HG02759 (cell line): ENCODE measurements around the gene SARS1.

Source experiments
- ATAC-seq: cut with Tn5 transposase; IDR thresholded peaks from one replicate; pipeline ENCODE4 v1.9.1; 2021; ENCODE audit warnings: mild to moderate bottlenecking, moderate library complexity; ENCODE audit not compliant: unreplicated experiment

The SARS1 gene

DNA sequence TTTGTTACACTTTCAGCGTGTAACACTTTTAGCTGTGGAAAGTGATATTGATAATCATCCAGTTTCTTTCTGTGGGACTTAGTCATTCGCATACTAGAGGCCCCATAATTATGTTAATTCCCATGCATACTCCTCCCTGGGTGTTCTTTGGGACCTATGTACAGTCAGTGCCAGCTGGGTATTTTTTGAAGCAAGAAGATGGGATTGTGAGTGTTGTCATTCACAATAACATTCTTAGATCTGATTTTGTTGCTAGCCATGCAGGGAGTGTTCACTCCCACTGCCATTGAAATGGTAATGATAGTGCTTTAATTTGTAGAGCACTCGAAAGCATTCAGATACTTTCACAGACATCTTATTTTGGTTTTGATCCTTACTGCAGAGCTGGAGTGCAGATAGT, 11.6 kb downstream of the SARS1 start:
- no peak for ATAC-seq

DNA sequence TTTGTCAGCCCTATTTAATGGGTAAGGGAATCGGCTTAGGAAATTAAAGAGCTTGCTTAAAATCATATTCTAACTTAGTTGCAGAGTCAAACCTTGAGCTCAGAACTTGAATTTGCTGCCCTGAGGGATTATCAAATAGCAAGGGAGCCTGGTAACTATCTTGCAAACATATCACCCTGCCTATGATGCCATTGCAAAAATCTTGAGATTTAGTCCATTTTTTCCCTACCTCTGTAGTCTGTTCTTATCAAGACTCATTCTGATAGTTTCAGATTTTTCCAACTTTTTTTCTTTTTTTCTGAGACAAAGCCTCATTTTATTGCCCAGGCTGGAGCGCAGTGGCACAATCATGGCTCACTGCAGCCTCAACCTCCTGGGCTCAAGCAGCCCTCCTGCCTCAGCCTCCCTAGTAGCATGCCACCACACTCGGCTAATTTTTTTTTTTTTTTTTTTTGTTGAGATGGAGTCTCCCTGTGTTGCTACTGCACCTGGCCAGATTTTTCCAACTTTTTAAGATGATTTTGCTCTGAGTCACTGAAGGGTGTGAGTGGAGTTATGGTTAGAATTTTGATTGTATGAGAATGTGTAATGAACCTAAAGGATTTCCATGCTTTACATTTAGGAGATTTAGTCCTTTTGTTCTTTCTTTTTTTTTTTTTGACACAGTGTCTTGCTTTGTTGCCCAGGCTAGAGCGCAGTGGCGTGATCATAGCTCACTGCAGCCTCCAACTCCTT, 12.2 kb downstream of the SARS1 start:
- no peak for ATAC-seq

DNA sequence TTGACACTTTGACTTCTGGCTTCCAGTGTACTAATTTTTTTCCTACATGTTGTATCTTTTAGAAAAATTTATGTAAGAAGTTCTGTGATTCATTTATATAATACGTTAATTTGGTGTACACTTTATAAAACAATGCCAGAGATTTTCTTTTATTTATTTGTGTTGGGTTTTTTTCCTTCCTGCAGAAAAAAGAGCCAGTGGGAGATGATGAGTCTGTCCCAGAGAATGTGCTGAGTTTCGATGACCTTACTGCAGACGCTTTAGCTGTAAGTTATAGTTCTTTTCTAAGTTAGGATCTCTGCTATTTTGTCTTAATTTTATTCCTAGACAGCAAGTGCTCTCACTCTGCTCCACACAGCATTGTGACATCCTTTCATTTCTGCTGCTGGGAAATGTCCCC, 14.4 kb downstream of the SARS1 start:
- ATAC-seq: no peak

DNA sequence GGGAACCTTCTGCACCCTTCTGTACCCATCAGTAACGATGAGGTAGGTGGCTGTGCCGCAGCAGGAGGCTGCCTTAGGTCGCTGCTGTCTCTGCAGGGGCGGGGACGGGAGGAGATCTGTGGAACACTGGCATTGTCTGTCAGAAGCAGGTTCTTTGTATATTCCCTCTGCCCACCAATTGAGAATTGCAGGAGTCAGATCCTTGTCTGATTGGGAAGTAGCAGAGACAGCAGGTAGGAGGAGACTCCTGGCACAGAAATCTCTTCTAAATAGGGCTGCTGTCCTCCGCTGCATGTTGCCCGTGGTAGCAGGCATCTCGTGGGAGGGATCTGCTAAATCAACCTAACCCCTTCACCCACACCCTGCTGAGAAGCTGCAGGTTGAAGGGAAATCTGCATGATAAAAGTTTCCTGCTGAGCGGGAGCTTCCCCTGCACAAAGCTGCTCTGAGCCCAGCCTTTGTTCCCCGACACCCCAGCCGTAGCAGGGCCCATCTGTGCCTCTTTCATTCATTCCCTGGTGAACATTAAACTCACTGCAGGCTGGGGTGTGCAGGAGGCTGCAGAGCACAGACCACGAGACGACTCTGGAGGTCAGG, 15.9 kb downstream of the SARS1 start:
- no peak for ATAC-seq

DNA sequence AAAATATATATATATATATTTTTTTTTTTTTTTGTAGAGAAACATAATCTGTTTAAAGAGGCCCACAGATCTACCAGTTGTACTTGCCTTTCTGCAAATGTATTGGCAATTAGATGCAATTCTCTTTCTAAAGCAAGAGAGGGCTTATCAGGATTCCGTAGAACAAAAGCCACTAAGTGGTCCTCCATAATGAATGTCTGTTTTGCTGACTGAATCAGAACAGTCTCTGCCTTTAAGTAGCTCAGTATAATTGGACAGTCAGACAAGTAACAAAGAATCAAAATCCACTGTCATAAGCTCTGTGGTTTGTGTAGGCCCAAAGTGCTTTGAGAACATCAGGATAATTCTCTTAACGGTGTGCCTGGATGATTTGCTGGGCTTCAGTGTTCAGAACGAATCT, 17.3 kb downstream of the SARS1 start:
- no peak for ATAC-seq

DNA sequence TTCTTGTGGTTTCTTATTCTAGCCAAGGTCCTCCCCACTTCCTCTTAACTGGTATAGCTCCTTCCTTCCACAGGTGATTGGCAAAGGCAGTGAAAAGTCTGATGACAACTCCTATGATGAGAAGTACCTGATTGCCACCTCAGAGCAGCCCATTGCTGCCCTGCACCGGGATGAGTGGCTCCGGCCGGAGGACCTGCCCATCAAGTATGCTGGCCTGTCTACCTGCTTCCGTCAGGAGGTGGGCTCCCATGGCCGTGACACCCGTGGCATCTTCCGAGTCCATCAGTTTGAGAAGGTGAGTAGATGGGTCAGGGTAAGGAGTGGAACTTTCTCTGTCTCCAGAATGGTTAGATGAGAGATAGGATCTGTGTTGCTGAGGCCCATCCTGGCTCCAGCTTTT, 21.4 kb downstream of the SARS1 start:
- no peak for ATAC-seq

DNA sequence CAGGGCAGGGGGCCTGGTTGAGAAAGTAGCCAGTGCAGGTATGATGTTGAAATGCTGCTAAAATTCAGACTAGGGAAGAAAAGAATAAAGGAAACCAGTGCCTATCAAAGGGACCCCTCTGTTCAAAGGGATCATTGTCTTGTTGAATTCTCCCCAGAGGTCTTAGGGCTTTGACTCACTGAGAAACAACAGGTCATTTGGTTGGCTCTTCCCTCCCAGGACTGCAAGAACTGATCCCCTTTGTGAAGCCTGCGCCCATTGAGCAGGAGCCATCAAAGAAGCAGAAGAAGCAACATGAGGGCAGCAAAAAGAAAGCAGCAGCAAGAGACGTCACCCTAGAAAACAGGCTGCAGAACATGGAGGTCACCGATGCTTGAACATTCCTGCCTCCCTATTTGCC, 23.8 kb downstream of the SARS1 start:
- no peak for ATAC-seq

DNA sequence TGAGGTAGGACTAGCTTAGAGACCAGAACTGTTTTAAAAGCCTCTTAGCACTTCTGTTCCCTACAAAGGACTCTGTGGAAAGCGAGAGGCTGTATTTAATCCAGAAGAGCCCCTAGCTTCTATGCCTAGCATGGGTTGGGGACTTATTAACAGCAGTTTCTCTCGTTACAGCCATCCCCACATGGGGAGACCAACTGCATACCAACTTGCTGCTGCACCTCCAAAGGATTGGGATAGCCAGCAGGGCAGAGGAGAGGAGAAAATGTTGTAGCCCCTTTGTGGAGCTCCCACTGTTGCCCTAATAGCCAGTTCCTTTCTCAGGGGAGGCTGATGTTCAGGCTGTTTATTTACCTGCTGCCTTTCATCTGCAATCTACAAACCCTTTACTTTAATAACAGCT, 24.7 kb downstream of the SARS1 start:
- no peak for ATAC-seq

DNA sequence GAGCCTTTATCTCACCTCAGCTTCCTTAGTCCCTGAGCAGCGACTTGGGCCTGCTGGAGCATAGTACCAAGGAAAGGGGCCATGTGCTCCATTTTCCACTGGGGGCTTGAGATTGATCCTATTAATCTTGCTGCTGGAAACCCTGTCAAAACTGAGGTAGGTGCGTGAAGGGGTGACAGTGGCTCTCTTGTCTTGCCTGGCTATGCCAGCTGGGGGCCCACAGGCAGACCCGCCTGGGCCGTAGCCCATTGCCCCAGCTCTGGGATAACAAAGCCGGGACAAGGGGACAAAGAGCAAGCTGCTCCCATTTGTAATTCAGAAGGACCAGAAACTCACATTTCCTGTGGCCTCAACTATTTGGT, 25.3 kb downstream of the SARS1 start:
- no peak for ATAC-seq

DNA sequence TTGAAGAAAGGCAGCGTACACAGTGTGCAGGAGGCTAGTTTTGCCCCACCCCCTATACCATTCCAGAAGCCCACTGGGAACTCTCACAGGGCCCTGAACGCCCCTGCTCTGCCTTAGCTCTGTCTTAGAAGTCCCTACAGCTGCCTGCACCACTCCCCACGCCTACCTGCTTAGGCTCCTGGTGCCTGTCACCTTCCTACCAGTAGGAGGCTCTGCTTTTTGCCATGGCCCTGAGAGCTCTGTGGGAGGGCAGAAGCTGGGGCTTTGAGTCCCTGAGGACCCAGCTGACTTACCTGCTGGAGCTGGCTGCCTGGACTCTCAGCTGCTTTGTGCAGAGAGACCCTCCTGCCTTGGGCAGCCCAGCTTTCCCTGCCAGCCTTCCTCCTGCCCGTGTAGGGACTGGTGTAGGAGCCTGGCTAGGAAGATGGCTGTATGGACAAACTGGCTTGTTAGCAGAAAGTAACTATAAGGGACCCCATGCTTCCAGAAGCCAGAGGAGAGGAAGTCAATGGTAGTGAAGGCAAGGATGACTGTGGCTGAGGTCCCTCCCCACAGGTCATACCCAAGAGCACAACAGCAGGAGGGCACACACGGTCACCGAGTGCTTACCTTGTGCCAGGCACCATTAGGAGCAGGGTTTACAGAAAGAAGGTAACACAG, 25.8 kb downstream of the SARS1 start:
- peak; percentile 66 for ATAC-seq

DNA sequence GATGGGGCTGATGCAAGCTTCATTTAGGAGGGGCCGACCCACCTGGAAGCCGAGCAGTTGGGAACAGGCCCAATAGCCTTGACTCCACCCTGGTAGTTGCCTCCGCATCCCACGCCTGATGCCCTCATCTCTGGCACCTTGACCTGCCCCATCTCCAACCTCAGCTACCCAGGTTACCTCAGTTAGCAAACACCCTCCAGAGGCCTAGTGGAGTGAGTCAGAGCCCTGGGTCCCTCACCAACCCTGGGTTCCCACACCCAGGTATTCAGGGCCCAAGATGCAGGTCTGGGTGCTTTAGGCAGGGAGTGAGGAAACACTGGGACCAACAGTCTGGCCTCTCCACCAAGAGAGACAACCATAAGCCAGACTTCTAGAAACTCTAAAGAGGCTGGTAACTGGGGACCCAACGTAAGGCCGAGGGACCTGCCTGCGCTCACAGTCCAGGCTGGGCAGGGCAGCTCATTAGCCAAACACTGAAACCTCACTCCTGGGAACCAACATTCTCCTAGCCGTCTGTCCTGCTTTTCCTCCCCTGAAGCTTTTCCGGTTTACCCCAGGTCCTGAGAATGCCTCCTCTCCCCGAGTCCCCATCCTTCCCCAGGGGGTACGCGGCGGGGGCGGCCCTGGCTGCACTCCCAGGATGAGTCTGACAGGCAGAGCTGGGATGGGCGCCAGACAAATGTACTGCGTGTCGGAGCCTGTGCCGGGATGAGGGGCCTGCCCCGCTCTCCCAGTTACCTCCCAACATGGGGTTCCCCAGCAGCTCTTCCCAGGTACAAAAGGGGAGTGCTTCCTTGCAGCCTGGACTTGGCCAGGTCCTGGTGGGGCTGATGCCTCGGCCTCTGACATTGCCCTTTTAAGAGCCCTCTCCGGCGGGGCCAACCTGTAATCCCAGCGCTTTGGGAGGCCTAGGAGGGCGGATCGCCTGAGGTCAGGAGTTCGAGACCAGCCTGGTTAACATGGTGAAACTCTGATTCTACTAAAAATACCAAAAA, 26.7 kb downstream of the SARS1 start:
- ATAC-seq: no peak

DNA sequence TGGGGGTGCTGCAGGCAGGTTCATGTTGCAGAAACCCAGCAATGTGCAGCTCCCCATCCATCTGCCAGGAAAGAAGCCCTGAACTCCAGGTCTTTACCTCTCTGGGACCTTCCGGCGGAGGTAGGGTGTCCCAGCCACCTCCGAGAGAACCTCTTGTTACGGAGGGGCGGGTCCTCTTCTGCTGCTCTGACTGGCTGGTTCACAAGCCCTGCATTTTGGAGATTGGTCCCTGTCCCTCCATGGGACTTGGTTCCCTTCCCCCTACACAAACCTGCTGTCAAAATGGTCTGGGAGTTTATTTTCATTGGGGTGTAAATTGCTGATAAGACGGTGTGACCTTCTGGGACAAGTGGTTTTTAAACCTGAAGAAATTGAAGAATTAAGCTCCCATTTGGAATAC, 27.6 kb downstream of the SARS1 start:
- no peak for ATAC-seq

DNA sequence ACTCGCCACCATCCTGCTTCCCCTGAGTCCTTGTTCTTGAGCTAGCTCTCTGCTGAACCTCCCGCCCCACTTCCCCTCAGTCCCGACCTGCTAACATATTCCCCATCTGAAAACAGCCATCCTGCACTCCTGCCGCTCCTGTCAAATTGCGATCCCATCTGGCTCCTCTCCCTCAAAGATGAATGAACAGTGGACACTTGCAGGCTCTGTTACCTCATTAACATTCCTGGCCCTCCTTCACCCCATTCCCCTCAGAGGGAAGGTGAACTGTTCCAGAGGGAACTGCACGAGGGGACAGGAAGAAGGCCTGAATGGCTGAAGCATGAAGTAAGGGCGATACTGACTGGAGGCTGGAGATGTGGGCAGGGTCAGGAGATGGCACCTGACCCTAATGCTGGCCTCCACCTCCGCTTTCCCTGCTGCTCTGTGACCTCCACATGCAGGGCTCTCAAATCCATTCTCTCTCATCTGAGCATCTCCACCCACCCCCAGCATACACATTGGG, 28.2 kb downstream of the SARS1 start:
- ATAC-seq: no peak

DNA sequence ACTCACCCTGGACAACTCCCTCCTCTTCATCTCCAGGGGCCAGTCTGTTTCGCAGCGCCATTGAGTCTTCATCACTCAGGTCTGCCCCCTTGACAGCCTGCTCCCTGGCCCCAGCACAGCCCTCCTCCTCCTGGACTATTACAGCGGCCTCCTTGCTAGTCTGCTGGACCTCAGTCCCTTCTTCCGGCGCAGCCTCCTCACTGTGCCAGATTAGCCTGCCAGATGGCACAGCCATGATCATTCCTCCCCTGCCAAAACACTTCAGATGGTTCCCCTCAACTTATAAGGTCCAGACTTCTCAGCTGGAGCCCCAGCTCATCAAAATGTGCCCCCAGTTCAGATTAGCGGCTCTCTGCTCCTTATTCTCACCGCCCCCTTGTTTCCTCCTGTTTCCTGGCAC, 28.7 kb downstream of the SARS1 start:
- no peak for ATAC-seq

DNA sequence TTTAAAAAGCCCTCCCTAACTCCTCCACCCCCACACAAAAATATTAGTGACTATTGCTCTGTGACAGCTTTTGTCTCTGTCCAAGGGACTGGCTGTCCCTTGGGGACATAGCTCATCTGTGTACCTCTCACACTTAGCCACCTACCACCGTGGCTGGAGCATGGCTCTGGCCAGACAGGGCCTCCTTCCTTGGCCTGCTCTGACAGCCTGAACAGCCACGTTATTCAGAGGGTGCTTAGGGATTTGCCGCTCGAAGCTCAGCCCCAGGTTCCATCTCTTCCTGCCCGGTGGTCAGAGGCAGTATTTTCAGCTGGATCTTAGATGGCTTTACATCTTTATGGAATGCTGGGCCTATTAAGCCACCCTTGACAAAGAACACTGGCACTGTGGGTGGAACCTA, 29.5 kb downstream of the SARS1 start:
- ATAC-seq: no peak

DNA sequence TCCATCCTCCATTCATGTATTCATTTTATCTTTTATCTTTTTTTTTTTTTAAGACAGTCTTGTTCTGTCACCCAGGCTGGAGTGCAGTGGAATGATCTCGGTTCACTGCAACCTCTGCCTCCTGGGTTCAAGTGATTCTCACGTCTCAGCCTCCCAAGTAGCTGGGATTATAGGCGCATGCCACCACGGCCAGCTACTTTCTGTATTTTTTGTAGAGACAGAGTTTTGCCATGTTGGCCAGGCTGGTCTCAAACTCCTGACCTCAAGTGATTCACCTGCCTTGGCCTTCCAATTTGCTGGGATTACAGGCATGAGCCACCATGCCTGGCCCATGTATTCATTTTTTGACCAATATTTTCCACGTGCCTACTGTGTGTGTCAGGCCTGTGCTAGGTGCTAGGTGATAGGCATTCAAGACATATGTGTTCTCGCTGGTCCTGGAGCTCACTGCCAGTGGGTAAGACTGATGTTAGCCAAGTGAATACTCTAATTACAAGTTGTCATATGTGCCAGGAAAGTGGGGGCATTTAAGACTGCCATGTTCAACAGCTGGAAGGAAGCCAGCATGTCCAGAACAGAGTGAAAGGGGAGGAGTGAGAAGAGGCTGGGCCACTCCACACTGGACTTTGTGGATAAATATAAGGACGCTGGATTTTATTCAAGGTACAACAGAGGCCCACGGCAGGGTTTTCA, 30.3 kb downstream of the SARS1 start:
- no peak for ATAC-seq

DNA sequence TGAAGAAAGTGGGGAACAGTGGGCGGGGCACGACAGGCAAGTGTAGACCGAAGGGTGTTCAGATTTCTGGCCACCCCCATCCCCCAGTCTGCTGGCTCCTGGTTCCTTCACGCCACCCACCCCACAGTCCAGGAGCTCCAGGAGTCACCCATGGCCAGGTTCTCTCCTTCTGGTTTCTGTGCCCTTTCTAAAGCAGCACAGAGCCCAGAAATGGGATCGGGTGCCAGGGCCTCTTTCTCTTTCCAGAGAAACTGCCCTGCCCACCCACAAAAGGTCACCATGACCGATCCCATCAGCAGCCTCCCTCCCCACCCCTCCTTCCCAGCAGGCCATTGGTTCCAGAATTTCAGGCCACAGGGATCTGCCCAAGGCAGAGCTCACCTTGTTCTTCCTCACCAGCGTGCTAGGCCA, 32.4 kb downstream of the SARS1 start:
- no peak for ATAC-seq

DNA sequence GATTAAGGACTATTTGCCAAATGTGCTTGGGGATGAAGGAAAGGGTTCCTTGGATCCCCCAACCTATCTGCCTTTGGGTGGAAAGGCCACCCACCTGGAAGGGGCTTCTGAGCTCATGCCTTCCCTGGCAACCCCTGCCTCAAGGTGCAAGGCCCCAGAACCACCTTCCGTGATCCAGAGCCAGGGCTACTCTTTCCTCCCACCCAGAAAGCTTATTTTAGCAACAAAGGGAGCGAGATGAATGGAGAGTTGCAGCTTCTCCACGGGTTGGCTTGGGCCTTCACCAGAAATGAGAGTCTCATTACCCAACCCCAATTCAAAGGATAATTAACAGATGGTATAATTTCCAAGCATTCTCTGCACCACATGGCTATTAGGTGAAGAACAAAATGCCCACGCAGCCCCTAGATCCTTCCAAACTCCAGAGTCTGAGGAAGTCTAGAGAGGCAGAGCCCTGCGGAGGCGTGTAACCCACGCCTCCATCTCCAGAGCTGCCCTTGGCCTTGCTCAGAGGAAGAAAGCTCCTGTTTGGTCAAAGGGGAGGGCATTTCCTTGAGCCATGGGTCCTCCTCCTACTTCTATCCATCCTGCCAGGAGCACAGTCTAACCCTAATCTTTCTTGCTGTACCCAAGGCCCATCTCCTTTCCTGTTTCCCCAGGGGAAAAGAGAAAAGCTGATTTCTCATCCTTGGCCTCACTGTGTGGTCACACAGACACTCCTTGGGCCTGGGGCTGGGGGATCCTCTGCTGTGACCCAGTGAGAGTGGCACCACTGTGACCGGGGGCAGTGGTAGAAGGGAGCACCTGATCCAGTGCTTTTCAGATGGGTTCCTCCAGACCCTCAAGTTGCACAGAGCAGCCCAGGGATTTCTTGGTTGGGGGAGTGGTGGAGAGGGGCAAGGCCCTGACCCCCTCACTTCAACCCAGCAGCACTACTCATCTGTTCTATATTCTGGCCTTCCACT, 34.0 kb downstream of the SARS1 start:
- no peak for ATAC-seq

DNA sequence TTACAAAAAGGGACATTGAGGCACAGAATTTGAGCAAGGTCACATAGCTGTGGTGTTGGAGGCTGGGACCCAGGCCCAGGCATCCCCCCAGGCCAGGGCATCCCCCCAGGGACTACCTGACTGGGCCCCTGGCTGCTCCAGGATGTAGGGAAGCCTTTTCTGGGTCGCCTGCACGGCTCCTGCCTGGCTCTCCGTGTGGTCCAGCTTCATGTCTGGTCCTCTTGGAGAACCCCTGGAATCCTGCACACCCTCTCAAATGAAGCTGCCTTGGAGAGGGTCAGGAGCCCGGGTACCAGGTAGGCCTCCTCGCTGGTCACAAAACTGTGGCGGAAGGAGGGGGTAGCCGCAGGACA, 34.7 kb downstream of the SARS1 start:
- no peak for ATAC-seq
